ENCODE data around the gene ANKDD1A. TPM values are rescaled to one million over a fixed set of nuclear protein-coding genes. Genes with fewer than 3 reads are reported as not detected.

The ANKDD1A gene
- total RNA-seq, 2 donors from 2014 or later, result 0.96 to 2.2 TPM

GRCh38 chr15:64907991-64908390, 3.7 kb upstream of the ANKDD1A start:
- no peak for DNase-seq (ENCODE audit: low spot score)
- Histone ChIP-seq H3K36me3 (no peaks in the 10 kb centered on the region), H3K27ac (no peak overlapping the region), H3K9me3 (no peaks in the 10 kb centered on the region), H3K4me3 (no peak overlapping the region), H3K27me3 (no peaks in the 10 kb centered on the region), H3K4me1 (peaks cover 0 to 28% of the 10 kb centered on the region in 2 donors)
- no peak for TF ChIP-seq CTCF (IDR thresholded peaks at IDR 0.05)

- peaks cover 0 to 28% of the 10 kb centered on the region in 2 donors for H3K4me1 ChIP-seq
- no peaks in the 10 kb centered on the region for H3K36me3 ChIP-seq
- H3K27me3 ChIP-seq, result no peaks in the 10 kb centered on the region
- no peak for TF ChIP-seq CTCF (IDR thresholded peaks at IDR 0.05)
- no peak for DNase-seq (ENCODE audit: low spot score)
- no peak overlapping the region for H3K27ac ChIP-seq
- H3K4me3 ChIP-seq, result no peak overlapping the region
- H3K9me3 ChIP-seq, result no peaks in the 10 kb centered on the region
Measured at GRCh38 chr15:64909546-64909945, 2.2 kb upstream of the ANKDD1A start.

- Histone ChIP-seq H3K4me3 (peak overlapping the region; percentile 45 to 61), H3K27me3 (no peaks in the 10 kb centered on the region), H3K4me1 (peaks cover 0 to 21% of the 10 kb centered on the region in 2 donors), H3K36me3 (no peaks in the 10 kb centered on the region), H3K9me3 (no peaks in the 10 kb centered on the region), H3K27ac (no peak overlapping the region)
- TF ChIP-seq CTCF (IDR thresholded peaks at IDR 0.05), result no peak
- no peak for DNase-seq (ENCODE audit: low spot score)
Measured at GRCh38 chr15:64912379-64913325, 950 bp downstream of the ANKDD1A start.

- no peak for DNase-seq (ENCODE audit: low spot score)
- Histone ChIP-seq H3K27me3 (no peaks in the 10 kb centered on the region), H3K9me3 (no peaks in the 10 kb centered on the region), H3K36me3 (no peaks in the 10 kb centered on the region), H3K4me1 (peaks cover 0 to 21% of the 10 kb centered on the region in 2 donors), H3K27ac (no peak overlapping the region), H3K4me3 (no peak overlapping the region)
- no peak for TF ChIP-seq CTCF (IDR thresholded peaks at IDR 0.05)
Measured at GRCh38 chr15:64915518-64916227, 4.0 kb downstream of the ANKDD1A start.

GRCh38 chr15:64916365-64916764, 4.7 kb downstream of the ANKDD1A start:
- no peak for DNase-seq (ENCODE audit: low spot score)
- no peaks in the 10 kb centered on the region for H3K36me3 ChIP-seq
- TF ChIP-seq CTCF (IDR thresholded peaks at IDR 0.05), result no peak

More at GRCh38 chr15:64916365-64916764, 4.7 kb downstream of the ANKDD1A start:
- no peak overlapping the region for H3K27ac ChIP-seq
- no peaks in the 10 kb centered on the region for H3K9me3 ChIP-seq
- no peak overlapping the region for H3K4me3 ChIP-seq
- no peaks in the 10 kb centered on the region for H3K27me3 ChIP-seq
- H3K4me1 ChIP-seq, result peaks cover 0 to 15% of the 10 kb centered on the region in 2 donors
